Activated CD8-positive, alpha-beta memory T cell treated with anti-CD3 and anti-CD28 coated beads, Interleukin-2, amount 50 U/mL, for 48 hours (primary cell): ENCODE measurements around the gene LMNTD2.

ENCODE experiments used
- DNase-seq: peaks from one replicate; pipeline ENCODE4 v3.0.0-alpha.2; 2020

Gene LMNTD2

DNA sequence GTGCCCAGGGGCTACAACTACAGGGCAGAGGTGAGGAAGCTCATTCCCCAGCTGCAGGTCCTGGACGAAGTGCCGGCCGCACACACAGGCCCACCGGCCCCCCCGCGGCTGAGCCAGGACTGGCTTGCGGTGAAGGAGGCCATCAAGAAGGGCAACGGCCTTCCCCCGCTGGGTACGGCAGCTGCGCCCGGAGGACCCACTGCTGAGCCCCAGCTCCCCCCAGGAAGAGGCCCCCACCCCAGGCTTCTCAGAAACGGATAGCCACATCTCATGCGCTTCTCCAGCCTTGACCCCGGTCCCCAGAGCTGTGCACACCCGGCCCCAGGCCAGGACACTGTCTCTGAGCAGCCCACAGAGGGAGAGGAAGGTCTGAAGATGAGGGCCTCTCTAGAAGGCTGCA is 9.4 kb downstream of the LMNTD2 start:
- DNase-seq: no peak

DNA sequence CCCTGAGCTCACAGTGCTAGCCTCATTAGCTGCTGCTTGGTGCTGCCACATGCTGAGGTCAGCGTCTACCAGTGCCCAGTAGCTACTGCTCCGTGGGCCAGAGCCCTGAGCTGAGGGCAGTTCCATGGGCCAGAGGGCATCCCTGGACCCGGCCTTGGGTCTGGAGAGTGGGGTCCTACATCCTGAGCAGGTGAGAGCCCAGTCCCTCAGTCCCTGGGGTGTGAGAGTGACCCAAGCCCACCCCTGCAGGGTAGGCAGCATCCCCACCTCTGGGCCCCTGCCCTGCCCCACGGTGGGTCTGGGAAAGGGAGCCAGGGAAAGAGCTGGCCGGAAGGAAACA is 9.8 kb downstream of the LMNTD2 start:
- no peak for DNase-seq

DNA sequence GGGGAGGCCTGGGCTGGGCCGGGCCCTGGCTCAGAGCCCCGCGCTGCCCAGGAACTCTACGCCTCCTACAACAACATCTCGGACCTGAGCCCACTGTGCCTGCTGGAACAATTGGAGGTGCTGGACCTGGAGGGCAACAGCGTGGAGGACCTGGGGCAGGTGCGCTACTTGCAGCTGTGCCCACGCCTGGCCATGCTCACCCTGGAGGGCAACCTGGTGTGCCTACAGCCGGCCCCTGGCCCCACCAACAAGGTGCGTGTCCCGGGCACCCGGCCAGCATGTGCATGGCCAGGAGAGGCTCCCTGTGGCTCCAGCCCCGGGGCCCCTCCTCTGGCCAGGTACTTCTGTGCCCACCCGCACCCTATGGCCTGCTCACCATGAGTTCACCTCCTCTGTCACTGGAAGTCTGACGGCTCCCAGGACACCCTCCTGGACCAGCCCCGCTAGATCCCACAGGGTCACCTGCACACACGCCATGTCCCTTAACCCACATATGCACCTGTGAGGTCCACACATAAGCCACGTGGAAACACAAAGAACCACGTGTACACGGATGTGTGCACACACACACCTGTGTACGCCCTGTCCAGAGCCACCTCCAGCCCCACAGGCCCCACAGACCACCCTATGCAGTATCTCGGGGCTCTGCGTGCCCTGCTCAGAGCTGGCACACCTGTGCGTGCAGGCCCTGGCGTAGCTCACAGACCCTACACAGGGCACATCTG is 10.4 kb downstream of the LMNTD2 start:
- DNase-seq: no peak

DNA sequence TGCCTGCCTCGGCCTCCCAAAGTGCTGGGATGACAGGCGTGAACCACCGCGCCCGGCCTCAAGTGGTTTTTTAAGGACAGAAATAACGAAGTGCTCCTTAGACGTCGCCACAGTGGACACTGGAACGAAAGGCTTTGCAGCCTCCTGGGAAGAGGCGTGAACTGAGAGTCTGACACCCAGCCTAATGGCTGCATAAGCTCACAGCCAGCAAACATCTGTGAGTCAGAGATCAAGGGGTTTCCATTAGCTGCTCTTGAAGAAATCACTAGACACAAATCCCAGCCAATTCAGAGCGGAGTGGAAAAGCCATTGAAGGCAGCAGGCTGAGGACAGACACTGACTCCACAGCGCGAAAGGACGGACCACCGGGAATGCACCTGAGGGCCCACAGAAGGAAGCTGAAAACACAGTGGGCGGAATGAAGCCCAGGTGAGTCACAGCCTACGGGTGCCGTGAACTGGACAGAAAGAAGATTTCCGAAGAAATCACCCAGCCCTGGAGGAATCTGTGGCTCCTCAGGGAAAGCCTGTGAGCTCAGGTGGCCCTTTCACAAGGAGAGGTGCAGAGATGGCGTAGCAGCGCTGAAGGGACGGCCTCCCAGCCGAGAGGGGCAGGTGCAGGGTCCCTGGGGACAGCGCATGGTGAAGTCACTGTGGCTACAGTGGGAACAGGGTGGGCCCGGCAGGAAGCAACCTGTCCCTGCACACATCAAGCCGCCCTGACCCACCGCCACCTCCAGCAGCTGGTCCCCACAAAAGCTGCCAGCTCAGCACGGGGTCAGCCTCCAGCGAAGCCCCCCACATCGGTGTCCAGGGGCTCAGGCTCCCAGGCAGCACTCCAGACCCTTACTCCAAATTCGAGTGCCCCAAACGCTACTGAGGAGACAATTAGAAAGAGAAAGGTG is 11.6 kb downstream of the LMNTD2 start:
- no peak for DNase-seq

DNA sequence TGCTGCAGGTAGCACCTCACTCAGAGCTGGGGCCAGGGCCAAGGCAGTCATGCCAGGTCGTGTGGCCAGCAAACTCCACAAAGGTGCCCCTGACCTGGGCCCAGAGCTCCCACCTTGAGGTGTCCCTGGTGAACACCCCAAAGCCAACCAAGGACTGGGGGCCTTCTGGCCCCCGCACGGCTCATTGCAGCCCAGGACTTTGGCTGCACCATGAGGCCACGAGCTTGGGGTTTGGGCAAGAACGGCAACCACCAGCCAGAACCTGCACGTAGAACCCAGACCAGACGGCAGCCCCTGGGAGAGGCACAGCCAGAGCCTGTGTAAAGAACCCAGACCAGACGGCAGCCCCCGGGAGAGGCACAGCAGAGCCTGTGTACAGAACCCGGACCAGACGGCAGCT is 15.4 kb downstream of the LMNTD2 start:
- DNase-seq: no peak

DNA sequence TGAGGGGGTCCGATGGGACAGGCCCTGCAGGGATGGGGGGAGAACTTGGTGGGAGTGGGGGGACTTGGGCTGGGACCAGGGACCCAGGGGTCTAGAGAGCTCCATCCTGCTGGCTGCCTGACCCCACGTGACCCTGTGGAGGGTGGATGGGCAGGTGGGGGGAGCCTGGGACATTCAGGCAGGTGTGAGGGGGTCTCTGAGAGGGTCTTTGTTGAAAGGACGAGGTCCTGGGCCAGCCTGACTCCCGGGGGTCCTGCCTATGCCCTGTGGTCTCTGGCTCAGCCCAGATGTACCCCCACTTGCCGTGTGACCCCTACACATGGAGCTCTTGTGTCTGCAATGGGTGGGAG is 15.7 kb downstream of the LMNTD2 start:
- DNase-seq: no peak

DNA sequence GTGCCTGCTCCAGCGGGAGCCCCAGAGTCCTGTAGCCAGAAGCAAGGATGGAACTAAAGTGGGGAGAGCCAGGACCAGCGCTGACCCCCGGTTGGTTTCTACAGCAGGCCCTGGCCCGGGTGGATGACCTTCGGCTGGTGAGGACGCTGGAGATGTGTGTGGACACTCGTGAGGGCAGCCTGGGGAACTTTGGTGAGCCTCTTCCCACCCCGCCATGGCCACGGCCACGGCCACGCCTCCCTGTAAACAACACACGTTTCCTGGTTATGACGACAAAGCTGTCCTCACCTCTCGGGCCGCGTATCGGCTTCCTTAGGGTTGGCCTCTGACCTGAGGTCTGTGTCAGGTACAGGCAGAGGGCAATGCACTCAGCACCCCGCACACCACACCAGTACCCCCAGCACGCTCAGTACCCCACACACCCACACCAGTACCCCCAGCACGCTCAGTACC is 19.1 kb downstream of the LMNTD2 start:
- DNase-seq: no peak

DNA sequence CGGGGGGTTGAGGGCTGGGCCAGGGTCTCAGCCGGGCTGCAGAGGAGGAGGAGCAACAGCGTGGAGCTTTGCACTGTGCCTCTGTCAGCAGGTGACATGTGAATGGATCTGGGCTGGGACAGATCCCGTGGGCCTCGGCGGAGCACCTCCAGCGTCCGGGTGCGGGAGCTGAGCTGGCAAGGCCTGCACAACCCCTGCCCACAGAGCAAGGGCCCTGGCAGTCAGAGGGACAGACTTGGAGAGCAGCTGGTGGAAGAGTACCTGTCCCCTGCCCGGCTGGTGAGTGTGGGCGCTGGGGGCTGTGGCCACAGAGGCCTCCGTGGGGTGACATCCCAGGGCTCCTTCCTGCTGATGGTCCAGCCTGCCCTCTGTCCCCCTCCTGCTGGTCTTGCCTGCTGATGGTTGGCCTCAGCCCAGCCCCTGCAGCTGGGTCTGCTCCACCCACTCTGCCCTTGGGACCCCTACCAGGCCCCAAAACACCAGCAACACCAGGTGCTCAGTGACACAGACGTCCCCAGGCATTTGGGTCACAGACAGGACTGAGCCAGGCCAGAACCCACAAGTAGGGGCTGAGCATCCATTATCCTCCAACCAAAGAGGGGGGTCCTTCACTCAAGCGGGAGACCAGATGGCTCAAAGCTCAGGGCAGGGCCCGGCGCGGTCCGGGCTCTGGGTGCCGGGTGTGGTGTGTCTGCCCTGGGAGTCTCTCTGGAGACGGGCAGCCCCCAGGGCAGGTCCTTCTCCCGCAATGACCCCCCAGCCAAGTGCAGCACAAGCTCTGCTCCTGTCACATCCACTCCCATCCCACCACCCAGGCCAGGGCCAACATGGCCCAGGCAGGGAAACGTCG is 19.7 kb downstream of the LMNTD2 start:
- no peak for DNase-seq

DNA sequence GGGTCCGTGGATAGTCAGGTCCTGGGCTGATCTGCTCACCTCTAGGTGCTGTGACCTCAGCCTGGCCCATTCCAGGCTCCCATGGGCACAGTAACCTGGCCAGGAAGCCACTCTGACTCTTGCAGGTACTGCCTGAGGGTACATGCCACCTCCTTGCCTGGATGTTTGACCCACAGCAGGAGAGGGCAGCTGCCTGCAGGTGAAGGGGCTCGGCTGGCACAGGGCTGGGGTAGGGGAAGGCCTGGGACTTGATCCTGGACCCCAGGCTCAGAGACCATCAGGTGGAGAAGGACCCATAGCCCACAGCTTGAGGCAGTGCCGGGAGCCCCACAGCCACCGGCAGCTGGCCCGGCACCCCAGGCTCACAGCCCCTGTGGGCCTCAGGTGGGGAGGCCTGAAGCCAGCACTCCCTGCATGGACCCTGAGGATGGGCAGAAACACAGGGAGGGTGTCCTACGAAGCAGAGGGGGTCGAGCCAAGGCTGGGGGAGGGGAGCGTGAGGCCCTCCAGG is 20.5 kb downstream of the LMNTD2 start:
- no peak for DNase-seq

DNA sequence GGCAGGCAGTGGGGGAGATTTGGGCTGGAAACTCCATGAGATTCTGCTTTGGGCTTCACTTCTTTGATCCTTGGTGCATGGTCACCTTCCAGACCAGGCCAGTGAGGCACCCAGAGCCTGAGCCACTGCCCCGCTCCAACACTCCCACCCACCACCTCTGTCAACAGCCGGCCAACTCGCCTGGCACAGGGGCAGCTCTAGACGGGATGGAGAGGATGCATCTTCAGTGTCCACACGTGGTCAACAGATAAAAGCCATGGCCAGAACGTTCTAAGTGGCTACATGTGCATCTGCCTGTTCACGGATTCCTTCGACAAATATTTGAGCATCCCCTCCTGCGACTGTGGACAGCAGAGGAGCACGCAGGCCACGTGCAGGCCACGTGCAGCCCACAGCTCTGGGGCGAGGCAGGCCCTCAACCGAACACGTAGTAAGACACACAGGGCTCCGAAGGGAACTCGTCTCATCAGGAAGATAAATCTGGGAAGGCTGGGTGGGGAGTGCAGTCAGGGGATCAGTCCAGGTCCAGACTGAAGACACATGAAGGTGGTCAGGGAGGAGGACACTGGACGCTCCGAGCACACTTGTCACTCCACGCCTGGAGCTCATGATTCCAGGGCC is 22.0 kb downstream of the LMNTD2 start:
- no peak for DNase-seq

DNA sequence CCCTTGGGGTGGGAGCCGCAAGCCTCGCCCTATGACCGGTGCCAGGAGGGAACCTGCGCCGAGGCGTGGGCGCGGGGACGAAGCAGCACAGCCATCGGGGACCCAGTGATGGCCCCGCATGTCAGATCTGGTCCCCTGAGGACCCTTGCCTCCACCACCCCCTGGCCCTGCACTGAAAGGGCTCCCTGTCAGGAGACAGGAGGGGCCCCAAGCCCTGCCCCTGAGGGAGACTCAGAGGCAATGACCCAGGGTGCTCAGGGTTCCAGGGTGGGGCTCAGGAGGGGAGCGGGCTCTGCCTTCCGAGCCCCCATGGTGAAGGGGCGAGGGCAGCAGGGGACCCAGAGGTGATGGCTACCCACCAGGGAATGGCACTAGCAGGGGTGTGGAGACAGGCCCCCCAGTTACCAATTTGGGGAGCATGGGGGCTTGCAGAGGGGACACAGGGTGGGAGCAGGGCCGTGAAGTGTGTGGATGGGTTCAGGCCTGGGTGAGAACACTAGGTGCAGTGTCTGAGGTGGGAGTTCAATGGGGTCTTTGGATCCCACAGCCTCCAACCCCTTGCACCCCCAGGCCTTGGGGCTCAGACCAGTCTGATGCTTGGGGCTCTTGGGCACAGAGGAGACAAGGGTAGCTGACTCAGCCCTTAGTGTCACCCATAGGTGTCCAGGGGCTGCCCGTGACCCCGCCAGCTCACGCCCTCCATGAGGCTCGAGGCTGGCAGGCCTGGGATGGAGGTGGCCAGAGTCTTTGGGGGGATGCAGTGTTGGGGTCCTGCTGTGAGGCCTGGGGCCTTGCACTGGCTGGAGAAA is 22.7 kb downstream of the LMNTD2 start:
- DNase-seq: no peak

DNA sequence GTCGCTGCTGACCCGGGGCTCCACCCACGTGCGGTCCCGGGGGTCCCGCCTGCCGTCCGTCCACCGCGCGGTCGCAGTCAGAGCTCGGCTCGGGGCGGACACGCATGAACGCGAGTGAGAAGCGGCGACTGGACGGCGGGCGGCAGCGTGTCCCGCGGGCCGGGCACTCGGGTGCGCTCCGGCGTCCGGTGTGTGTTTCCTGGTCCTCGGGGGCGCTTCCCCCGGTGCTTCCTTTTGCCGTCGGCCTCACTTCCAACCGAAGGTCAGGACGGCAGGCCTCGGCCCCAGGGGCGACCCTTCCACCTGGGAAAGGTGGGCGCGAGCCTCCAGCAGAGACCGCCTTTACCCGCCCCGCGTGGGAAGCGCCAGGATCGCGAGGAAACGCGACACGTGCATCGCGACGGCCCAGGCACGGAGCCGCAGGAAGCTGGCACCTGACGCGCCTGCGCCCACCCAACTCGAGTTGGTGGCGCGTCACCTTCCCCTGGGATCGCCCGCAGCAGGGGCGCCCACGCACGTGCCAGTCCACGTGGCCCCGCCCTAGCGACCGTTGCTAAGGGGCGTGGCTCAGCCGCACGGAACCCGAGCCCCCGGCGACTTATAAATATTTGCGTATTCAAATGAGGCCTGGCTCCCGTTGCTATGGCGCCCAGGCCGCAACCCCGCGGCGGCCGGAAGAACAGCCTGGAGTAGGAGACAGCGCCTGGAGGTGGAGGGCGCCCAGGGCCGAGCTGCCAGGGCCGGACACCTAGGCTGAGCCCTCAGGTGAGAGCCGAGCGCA is 23.5 kb downstream of the LMNTD2 start, which contains the start of gene LRRC56:
LRRC56 (plus strand) TSS at position 687 of the 781 bp plus-strand sequence. CDS start 3,158 bp downstream, outside the sequence.
- peak; percentile 99 for DNase-seq

DNA sequence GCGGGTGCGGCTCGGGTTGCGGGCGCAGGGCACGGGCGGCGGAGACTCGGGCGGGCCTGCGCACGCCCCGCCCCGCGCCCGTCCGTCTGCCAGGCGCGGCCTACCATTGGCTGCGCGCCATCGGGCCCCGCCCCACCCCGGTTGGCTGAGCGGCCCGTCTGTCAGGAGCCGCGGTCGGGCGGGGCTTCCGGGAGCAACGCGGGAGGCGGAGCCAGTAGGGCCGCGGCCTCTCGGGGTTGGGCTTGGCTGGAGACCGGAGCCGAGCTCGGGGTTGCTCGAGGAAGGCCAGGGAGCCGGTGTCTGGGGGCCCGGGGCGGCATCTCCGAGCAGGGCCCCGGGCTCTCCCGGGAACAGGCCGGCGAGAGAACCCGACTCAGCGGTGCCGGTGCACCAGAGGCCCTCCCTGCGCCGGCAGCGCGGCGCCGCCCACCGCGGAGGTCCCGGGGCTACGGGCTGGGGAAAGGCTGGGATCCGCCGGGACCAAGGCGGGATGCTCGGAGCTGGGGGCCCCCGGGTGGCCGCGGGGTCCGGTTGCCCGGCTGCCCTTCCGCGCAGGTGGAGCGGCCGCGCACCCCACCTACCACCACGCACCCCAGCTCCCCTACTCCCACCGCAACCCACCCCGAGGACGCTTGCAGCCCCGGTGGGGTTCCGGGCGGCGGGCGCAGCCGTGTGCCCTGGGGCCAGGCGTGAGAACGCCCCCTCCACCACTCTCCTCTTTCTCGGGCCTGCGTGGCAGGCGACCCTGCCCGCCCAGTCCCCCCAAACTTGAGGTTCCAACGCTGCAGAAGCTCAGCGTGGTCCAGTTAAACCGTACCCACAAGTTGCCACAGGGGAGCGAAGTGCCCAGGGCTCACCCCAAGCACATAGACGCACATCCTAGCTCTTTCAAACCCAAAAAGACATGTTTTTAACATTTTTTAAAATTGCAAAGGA is 24.8 kb downstream of the LMNTD2 start, which contains the start of gene HRAS:
HRAS (minus strand) TSS at position 58 of the 936 bp plus-strand sequence.
- DNase-seq: peak; percentile 97

DNA sequence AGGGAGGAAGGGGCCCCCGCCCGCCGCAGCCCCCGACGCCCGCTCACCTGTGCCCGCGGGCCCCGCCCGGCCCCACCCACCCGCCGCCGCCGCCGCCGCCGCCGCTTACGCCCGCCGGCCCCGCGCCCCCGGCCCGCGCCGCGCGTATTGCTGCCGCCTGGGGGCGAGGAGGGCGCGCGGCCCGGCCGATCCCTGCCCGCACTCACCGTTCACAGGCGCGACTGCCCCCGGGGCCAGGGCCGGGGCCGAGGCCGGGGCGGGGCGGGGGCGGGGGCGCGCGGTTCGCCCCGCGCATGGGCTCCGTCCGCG is 25.4 kb downstream of the LMNTD2 start:
- no peak for DNase-seq

DNA sequence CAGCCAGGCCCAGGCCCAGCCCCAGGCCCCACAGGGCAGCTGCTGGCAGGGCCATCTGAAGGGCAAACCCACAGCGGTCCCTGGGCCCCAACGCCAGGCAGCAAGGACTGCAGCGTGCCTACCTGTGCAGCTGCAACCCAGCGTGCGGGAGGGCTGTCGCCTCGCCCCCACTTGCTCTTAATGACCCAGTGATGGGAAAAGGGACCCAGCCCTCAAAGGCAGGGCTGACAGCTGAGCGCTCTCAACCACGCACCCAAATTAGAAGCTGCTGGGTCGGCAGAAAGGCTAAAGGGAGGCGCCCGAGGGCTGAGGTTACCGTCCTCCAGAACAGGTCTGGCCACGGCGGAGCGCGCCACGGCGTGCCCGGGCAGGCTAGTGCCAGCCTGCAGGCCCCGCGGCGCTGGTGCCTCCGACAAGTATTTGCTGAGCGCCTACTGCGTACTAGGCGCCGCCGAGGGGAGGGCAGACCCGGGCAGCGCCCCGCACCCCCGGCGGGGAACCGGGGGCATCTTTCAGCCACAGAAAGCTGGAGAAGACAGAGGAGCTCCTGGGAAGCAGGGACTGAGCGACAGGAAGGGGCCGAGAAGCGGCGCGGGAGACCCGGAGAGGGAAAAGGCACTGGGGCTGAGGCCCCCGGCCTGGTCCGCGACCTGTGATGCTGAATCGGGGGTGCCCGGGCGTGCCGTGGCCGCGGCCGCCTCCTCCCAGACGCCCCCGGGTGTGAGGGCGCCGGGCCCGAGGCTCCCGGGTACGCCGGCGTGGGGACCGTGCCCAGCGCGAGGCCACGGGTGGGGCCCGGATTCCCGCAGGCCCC is 25.9 kb downstream of the LMNTD2 start:
- peak; percentile 69 for DNase-seq

DNA sequence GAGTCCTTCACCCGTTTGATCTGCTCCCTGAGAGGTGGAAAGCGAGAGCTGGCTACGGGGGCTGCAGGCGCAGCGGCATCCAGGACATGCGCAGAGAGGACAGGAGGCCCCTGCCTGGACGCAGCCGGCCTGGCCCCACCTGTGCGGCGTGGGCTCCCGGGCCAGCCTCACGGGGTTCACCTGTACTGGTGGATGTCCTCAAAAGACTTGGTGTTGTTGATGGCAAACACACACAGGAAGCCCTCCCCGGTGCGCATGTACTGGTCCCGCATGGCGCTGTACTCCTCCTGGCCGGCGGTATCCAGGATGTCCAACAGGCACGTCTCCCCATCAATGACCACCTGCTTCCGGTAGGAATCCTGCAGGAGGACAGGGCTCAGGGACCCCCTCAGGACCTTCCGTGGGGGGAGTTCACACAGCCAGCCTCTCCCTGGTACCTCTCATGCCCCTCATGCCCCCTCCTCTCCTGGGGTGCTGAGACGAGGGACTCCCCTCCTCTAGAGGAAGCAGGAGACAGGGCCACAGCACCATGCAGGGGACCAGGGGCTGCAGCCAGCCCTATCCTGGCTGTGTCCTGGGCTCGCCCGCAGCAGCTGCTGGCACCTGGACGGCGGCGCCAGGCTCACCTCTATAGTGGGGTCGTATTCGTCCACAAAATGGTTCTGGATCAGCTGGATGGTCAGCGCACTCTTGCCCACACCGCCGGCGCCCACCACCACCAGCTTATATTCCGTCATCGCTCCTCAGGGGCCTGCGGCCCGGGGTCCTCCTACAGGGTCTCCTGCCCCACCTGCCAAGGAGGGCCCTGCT is 26.7 kb downstream of the LMNTD2 start:
- DNase-seq: peak; percentile 50

DNA sequence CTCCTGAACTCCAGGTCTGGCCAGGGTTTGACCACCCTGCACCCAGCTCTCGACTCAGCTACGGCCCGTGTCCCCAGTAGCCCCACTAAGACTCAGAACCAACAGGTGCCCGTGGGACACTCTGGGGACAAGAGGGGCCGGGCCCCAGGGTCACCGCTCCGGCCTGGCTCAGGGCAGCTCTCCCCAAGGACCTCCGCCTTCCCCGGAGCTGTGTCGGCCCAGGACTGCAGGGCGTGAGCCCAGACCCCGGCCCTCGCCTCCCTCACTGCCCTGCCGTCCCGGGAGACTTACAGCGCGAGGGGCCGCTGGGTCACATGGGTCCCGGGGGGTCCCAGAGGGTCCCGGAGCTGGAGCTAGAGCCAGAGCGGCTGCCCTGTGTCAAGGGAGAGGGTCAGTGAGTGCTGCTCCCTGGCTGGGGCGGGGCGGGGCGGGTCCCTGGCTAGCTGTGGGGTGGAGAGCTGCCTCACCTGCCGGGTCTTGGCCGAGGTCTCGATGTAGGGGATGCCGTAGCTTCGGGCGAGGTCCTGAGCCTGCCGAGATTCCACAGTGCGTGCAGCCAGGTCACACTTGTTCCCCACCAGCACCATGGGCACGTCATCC is 27.5 kb downstream of the LMNTD2 start:
- DNase-seq: peak; percentile 51
